T-helper 1 cell treated with Interleukin-12 subunit alpha and Interleukin-12 subunit beta and Interleukin-4 antibody, amounts not matched to agents 30 μg/mL and 1 μg/mL, for 36 hours (primary cell): ENCODE data around the gene CNTN4.

Experiments used
- H3K27ac Mint-ChIP-seq: one replicate; pipeline ENCODE4 v1.8.0; 2021; ENCODE audit warnings: mild to moderate bottlenecking, mixed read lengths
- H3K27me3 Mint-ChIP-seq: one replicate; pipeline ENCODE4 v1.8.0; 2021; ENCODE audit warnings: low read depth, mixed read lengths
- H3K36me3 Mint-ChIP-seq: one replicate; pipeline ENCODE4 v1.8.0; 2021; ENCODE audit warnings: low read depth, mixed read lengths
- H3K4me1 Mint-ChIP-seq: one replicate; pipeline ENCODE4 v1.8.0; 2021; ENCODE audit warnings: low read depth, mixed read lengths
- H3K4me3 Mint-ChIP-seq: one replicate; pipeline ENCODE4 v1.8.0; 2021; ENCODE audit warnings: mild to moderate bottlenecking, moderate library complexity, mixed read lengths
- H3K9me3 Mint-ChIP-seq: one replicate; pipeline ENCODE4 v1.8.0; 2021; ENCODE audit warnings: mixed read lengths

CNTN4 gene

DNA sequence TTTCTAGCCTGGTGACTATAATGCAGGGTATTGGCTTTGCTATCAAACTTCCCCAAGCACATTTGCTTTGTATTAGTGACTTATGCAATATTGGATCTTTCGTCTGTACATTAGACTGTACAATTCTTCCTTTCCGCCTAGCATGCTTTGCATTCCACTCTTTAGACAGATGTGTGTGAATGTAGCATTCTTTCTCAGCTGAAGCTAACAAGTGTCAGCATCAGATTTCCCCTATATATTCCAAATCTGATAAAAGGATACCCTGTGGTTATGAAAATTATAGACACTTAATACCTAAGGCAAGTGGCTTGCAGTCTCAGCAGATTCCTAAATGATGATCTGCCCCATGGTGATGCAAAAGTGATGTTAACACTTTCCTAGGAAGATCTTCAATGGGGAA, 360.1 kb downstream of the CNTN4 start:
- H3K4me3 Mint-ChIP-seq: no peak overlapping the region
- no peaks in the 10 kb centered on the region for H3K27me3 Mint-ChIP-seq
- no peak overlapping the region for H3K27ac Mint-ChIP-seq
- H3K4me1 Mint-ChIP-seq: no peaks in the 10 kb centered on the region
- no peaks in the 10 kb centered on the region for H3K9me3 Mint-ChIP-seq
- no peaks in the 10 kb centered on the region for H3K36me3 Mint-ChIP-seq

DNA sequence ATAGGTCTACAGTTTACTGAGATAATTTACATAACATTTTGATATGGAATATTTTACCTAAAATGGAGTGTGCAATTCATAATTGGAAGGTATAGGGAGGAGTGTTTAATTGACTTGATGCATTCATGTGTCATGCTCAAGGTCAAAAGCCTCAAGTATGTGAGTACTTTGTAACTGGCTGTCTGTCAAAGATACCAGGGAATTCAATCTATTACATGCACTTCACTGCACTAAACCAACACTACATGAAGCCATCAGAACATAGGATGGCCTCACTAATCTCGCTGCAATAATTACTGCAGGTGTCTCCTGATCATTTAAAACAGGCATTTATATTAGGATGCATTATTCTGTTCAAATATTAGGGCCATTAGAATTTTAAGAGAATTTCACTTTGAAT, 367.2 kb downstream of the CNTN4 start:
- H3K36me3 Mint-ChIP-seq: no peaks in the 10 kb centered on the region
- no peak overlapping the region for H3K27ac Mint-ChIP-seq
- H3K27me3 Mint-ChIP-seq: no peaks in the 10 kb centered on the region
- no peaks in the 10 kb centered on the region for H3K9me3 Mint-ChIP-seq
- H3K4me1 Mint-ChIP-seq: no peaks in the 10 kb centered on the region
- no peak overlapping the region for H3K4me3 Mint-ChIP-seq

- Mint-ChIP-seq H3K27ac (no peak overlapping the region), H3K4me3 (no peak overlapping the region), H3K27me3 (no peaks in the 10 kb centered on the region), H3K4me1 (no peaks in the 10 kb centered on the region), H3K36me3 (no peaks in the 10 kb centered on the region), H3K9me3 (no peaks in the 10 kb centered on the region)
These were observed 370.1 kb downstream of the CNTN4 start for GRCh38 chr3:2468816-2469215.

GRCh38 chr3:2476996-2477395, 378.3 kb downstream of the CNTN4 start:
- Mint-ChIP-seq H3K27me3 (no peaks in the 10 kb centered on the region), H3K4me1 (no peaks in the 10 kb centered on the region), H3K9me3 (no peaks in the 10 kb centered on the region), H3K36me3 (no peaks in the 10 kb centered on the region), H3K4me3 (no peak overlapping the region), H3K27ac (no peak overlapping the region)

- H3K27me3 Mint-ChIP-seq: no peaks in the 10 kb centered on the region
- no peak overlapping the region for H3K27ac Mint-ChIP-seq
These were observed 379.0 kb downstream of the CNTN4 start for GRCh38 chr3:2477620-2478019.

GRCh38 chr3:2484162-2485026, 385.7 kb downstream of the CNTN4 start:
- Mint-ChIP-seq H3K9me3 (no peaks in the 10 kb centered on the region), H3K4me1 (no peaks in the 10 kb centered on the region), H3K4me3 (no peak overlapping the region), H3K27me3 (no peaks in the 10 kb centered on the region), H3K27ac (no peak overlapping the region), H3K36me3 (no peaks in the 10 kb centered on the region)

More at GRCh38 chr3:2477620-2478019, 379.0 kb downstream of the CNTN4 start:
- no peaks in the 10 kb centered on the region for H3K9me3 Mint-ChIP-seq
- no peaks in the 10 kb centered on the region for H3K4me1 Mint-ChIP-seq
- no peak overlapping the region for H3K4me3 Mint-ChIP-seq
- no peaks in the 10 kb centered on the region for H3K36me3 Mint-ChIP-seq

DNA sequence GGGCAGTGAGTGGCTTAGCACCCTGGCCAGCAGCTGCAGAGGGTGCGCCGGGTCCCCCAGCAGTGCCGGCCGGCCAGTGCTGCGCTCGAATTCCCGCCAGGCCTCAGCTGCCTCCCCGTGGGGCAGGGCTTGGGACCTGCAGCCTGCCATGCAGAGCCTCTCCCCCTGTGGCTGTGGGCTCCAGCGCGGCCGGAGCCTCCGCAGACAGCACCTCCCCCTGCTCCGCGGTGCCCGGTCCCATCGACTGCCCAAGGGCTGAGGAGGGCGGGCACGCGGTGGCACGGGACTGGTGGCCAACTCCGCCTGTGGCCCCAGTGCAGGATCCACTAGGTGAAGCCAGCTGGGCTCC, 386.3 kb downstream of the CNTN4 start:
- no peaks in the 10 kb centered on the region for H3K36me3 Mint-ChIP-seq

DNA sequence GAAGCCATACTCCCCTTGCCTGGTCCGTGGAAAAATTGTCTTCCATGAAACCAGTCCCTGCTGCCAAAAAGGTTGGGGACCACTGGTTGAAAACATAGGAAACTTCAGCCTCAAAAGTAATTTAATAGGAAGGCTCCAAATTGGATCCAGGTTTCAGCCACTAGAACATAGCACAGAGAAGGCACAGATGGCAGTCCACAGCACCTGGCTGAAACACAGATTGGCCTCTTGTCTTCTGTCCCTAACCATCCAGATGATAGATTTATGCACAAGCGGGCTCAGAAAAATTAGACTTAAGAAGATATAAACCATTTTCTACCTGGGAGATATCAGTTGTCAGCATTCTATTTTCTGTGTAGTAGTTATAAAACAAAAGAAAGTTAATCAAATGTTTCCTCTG, 397.1 kb downstream of the CNTN4 start:
- H3K4me3 Mint-ChIP-seq: no peak overlapping the region
- H3K36me3 Mint-ChIP-seq: no peaks in the 10 kb centered on the region
- H3K27ac Mint-ChIP-seq: no peak overlapping the region
- no peaks in the 10 kb centered on the region for H3K9me3 Mint-ChIP-seq
- H3K27me3 Mint-ChIP-seq: no peaks in the 10 kb centered on the region
- H3K4me1 Mint-ChIP-seq: no peaks in the 10 kb centered on the region

More for the DNA sequence above, 386.3 kb downstream of the CNTN4 start:
- Mint-ChIP-seq H3K9me3 (no peaks in the 10 kb centered on the region), H3K4me3 (no peak overlapping the region), H3K27me3 (no peaks in the 10 kb centered on the region), H3K27ac (no peak overlapping the region), H3K4me1 (no peaks in the 10 kb centered on the region)

- Mint-ChIP-seq H3K36me3 (no peaks in the 10 kb centered on the region), H3K4me1 (no peaks in the 10 kb centered on the region), H3K9me3 (no peaks in the 10 kb centered on the region), H3K27me3 (no peaks in the 10 kb centered on the region), H3K4me3 (no peak overlapping the region), H3K27ac (no peak overlapping the region)
These were observed 406.2 kb downstream of the CNTN4 start for GRCh38 chr3:2504912-2505311.

- Mint-ChIP-seq H3K9me3 (no peaks in the 10 kb centered on the region), H3K27ac (no peak overlapping the region), H3K36me3 (no peaks in the 10 kb centered on the region), H3K27me3 (no peaks in the 10 kb centered on the region), H3K4me1 (no peaks in the 10 kb centered on the region), H3K4me3 (no peak overlapping the region)
These were observed 408.1 kb downstream of the CNTN4 start for GRCh38 chr3:2506776-2507175.

DNA sequence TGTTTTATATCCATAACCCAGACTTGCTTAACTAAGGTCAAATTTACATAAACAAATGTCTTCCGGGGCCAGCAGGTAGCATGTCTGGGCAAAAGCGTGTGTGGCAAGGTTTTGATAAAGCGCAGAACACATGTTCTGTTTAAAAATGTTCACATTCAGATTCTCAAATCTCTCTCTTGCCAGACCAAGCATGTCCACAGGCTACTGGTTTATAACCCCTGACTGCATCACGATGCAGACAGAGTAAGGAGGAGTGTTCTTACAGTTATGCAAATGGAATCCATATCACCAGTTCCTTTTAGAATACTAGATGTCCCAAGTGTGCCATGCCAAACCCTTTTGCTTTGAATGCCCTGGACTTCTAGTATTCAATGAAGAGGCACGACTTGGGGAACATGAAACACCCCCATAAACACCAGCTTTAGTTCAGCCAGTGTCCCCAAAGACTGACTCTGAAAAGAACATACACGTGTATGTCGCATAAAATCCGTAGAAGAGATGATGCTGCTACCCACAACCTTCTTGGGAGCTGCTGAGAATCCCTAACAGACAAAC, 412.0 kb downstream of the CNTN4 start:
- no peaks in the 10 kb centered on the region for H3K4me1 Mint-ChIP-seq
- no peaks in the 10 kb centered on the region for H3K36me3 Mint-ChIP-seq
- no peaks in the 10 kb centered on the region for H3K9me3 Mint-ChIP-seq
- H3K4me3 Mint-ChIP-seq: no peak overlapping the region
- no peaks in the 10 kb centered on the region for H3K27me3 Mint-ChIP-seq
- no peak overlapping the region for H3K27ac Mint-ChIP-seq

DNA sequence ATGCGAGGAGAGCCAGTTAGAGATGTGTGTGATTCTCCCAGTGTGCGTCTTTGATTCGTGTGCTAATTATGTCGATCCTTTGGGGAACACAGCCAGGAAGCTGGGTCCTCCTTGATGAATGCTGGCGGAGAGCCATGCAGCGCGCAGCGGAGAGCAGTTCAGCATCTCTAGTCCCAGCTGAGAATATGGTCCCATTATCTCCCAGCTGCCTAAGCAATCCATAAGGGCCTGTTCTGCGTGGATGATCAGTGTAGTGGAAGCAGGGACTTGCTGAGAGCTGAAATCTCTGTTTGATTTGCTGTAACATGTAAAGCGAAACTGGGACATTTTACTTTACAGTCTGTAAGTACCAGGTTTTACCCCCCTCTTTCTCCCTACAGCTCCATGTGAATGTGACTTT, 412.7 kb downstream of the CNTN4 start:
- H3K27me3 Mint-ChIP-seq: no peaks in the 10 kb centered on the region
- H3K4me1 Mint-ChIP-seq: no peaks in the 10 kb centered on the region
- H3K4me3 Mint-ChIP-seq: no peak overlapping the region
- no peaks in the 10 kb centered on the region for H3K36me3 Mint-ChIP-seq
- no peaks in the 10 kb centered on the region for H3K9me3 Mint-ChIP-seq
- no peak overlapping the region for H3K27ac Mint-ChIP-seq

DNA sequence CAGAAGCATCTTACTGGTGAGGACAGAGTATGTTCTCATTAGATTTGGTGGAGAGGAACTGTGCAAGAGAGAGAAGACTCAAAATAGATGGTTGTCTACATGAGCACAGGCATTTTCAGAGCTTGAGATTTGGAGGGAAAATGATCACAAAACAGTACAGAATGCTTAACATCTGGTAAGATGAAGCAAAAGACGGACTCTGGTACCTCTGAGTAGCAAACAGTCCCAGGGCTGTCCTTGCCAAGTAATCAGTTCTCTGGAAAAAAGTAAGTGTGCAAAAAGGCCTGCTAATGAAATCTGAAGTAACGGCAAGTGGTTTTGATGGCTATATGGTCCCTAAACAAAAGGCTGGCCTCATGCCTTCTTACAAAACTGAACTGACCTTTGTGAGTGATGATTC, 414.2 kb downstream of the CNTN4 start:
- Mint-ChIP-seq H3K36me3 (no peaks in the 10 kb centered on the region), H3K27ac (no peak overlapping the region), H3K4me3 (no peak overlapping the region), H3K27me3 (no peaks in the 10 kb centered on the region), H3K4me1 (no peaks in the 10 kb centered on the region), H3K9me3 (no peaks in the 10 kb centered on the region)

GRCh38 chr3:2513986-2514385, 415.3 kb downstream of the CNTN4 start:
- Mint-ChIP-seq H3K27ac (no peak overlapping the region), H3K9me3 (no peaks in the 10 kb centered on the region), H3K36me3 (no peaks in the 10 kb centered on the region)

GRCh38 chr3:2516762-2517441, 418.2 kb downstream of the CNTN4 start:
- Mint-ChIP-seq H3K27ac (no peak overlapping the region), H3K4me3 (no peak overlapping the region), H3K36me3 (no peaks in the 10 kb centered on the region), H3K27me3 (no peaks in the 10 kb centered on the region), H3K9me3 (no peaks in the 10 kb centered on the region), H3K4me1 (no peaks in the 10 kb centered on the region)

More at GRCh38 chr3:2513986-2514385, 415.3 kb downstream of the CNTN4 start:
- Mint-ChIP-seq H3K27me3 (no peaks in the 10 kb centered on the region), H3K4me1 (no peaks in the 10 kb centered on the region), H3K4me3 (no peak overlapping the region)
